GM19193 (cell line): ENCODE results near the gene ACER1.
A peak's percentile ranks its signal among the peaks of the same experiment; 100 is the strongest.

Experiments used
- POLR2A ChIP-seq: IDR thresholded peaks from 4 replicates; pipeline ENCODE4 v1.6.1; 2011; ENCODE audit not compliant: insufficient read depth, insufficient read length; ENCODE audit errors: extremely low read depth

The ACER1 gene, protein sequence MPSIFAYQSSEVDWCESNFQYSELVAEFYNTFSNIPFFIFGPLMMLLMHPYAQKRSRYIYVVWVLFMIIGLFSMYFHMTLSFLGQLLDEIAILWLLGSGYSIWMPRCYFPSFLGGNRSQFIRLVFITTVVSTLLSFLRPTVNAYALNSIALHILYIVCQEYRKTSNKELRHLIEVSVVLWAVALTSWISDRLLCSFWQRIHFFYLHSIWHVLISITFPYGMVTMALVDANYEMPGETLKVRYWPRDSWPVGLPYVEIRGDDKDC

DNA sequence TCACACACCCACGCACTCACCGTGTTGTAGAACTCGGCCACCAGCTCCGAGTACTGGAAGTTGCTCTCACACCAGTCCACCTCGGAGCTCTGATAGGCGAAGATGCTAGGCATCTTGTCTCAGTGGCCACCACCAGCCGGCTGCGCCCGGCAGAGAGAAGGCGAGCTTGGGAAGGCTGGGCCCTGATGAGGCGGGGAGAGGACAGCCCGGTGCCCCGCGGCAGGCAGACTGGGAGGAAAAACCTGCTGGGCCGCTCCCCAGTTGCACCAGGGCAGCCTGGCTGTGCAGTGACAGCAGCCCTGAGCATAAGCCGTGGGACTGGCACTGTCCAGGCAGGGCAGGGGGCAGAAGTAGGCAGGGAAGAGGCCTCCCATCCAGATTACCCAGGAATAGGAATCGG, at the start of gene ACER1:
ACER1 (minus strand) TSS at position 174 of the 400 bp plus-strand sequence; CDS start at position 113, 61 bp downstream.
- TF ChIP-seq POLR2A, result no peak

DNA sequence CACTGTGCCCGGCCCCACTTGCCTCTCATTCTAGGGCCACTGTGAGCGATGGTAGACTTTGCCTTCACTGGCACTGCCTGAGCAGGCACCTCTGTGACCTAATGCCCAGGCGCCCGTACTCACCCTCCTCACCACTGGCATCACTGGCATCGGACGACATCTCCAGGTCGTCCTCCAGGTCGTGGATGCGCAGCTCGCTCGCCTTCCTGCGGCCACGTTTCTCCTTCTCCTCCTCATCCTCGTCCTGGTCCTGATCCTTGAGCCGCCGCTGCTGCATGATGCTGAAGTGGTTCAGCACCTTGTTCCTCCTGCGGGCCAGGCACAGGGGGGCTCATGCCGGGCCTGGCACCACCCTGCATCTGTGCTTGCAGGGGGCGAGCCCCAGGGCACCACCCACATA, 49.8 kb upstream of the ACER1 start:
- no peak for TF ChIP-seq POLR2A

DNA sequence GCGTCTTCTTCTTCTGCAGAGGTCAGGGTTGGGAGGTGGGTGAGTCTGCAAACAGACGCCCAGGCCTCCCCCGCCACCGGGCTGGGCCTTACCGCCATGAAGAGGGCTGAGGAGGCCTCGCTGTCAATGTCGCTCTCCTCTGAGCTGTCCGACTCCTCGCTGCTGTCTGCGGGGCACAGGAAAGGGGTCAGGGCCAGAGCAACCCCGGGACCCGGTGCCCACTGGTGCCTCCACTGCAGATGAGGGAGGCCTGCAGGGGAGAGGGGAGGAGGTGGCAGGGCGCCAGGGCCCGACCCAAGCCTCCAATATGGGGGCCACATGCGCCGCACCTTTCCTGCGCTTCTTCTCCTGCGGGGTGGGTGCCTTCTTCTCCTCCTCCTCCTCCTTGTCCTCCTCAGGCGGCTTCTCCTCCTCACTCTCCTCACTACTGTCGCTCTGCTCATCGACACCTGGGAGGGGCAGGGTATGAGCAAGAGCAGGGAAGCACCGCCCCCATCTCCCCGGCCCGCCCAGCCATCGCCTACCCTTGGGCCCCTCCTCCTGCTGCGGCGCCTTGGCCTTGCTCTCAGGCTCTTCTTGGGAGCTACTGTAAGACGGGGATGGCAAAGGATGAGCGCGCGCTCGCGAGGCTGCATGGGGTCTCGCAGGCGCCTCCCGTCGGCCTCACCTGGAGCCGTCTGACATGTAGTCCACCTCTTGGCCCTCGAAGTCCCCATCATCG, 47.8 kb upstream of the ACER1 start:
- TF ChIP-seq POLR2A, result no peak

DNA sequence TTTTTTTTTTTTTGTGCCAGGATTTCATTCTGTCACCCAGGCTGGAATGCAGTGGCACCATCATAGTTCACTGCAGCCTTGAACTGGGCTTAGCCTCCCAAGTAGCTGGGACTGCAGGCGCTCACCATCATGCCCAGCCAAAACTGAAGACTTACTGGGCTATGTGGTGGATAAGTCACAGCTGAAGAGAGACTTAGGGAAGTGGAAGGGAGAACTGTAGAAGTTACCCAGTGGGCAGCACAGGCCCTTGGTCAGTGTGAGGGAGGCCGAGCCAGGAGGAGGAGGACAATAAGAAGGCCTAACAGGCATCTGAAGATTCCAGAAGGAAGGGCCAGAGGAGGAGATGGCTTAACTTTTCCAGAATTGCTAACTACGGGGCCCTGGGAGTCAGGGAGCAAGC, 46.3 kb upstream of the ACER1 start:
- TF ChIP-seq POLR2A, result no peak

DNA sequence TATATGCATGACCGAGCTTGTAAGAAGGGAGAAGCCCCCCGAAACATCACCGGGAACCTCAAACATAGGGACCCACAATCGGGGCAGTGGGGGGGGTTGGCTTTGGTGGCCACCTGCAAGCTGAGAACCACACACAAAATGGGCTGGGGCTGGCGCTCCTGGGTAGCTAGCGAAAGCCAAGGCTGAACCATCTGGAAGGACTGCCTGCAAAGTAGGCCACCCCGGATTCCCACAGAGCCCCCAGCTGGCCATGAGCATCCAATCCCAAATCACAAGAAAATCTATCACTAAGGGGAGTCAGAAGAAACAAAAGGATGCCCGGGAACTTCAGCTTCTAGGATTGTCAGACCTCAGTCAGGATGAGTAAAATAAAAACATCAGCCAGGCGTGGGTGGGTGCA, 45.1 kb upstream of the ACER1 start:
- no peak for TF ChIP-seq POLR2A

DNA sequence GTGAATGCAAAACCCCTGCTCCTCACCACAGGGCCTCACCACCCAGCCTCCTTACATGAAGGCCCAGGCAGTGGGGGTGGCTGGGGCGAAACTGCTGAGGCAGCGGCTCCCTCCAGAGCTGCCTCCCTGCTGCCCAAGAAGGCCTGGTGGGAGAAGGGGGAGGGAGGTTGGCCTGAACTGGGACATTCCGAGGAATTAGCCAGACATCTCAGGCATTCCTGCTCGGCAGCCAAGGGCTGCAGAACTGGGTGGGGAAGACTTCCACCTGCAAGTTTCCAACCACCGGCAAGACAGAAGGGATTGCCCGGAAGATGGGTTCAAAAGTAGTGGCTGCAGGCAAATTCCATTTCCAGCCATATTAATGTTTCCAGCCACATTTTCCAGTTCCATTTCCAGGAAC, 44.6 kb upstream of the ACER1 start:
- no peak for TF ChIP-seq POLR2A

DNA sequence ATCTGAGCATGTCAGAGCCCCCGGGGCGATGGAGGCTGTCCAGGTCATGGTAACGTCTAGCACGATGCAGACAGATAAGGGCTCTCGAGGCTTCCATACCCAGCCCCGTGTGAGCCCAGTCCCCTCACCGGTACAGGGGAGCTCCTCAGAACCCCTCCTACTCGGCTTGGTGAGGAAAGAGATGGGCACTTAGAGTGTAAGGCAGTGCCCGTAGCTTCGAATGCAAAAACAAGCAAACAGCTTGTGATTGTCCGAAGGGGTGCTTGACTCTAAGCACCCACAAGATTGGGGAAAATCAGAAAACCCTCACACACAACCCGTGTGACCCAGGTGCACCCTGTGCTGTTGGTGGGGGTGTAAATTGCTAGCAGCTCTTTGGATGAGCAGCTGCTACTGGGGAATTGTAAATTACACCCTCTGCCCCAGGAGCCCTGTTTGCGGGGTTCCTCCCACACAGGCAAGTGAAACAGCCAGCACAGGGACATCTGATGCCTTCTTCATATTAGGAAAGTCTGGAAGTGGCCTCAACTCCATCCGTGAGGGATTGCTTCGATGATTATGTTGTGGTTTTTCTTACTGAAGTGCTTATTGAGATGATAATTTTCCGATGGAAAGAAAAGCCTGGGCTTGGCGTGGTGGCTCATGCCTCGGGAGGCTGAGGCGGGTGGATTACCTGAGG, 43.2 kb upstream of the ACER1 start:
- TF ChIP-seq POLR2A, result no peak

DNA sequence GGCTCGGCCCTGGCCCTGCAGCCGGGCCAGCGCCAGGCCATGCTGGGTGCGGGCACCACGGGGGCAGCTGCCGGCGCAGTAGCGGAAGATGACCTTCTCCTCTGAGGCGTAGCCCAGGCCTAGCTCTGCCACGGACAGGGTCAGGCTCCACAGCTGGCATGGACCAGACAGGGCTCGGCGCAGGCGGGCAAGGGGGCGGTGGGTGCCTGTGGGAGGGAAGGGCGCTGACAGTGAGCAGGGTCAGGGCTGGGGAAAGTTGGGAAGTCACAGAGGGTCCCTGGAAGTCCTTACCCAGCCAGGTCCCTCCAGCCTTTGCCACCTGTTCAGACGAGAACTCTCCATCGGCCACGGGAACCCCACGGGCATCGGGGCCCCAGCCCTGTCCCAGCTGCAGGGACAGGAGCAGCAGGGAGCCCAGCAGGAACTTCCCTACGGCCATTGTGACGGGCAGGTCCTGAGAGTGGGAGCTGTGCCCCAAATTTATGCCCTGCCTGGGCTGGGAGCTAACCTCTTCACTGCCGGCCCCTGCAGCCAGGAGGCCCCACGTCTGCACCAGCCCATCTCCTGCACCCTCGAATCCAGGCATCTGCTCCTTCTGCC, 42.1 kb upstream of the ACER1 start, which contains the start of gene PSPN:
PSPN (minus strand) TSS at position 523 of the 600 bp plus-strand sequence; CDS start at position 439, 84 bp downstream.
- TF ChIP-seq POLR2A, result no peak

DNA sequence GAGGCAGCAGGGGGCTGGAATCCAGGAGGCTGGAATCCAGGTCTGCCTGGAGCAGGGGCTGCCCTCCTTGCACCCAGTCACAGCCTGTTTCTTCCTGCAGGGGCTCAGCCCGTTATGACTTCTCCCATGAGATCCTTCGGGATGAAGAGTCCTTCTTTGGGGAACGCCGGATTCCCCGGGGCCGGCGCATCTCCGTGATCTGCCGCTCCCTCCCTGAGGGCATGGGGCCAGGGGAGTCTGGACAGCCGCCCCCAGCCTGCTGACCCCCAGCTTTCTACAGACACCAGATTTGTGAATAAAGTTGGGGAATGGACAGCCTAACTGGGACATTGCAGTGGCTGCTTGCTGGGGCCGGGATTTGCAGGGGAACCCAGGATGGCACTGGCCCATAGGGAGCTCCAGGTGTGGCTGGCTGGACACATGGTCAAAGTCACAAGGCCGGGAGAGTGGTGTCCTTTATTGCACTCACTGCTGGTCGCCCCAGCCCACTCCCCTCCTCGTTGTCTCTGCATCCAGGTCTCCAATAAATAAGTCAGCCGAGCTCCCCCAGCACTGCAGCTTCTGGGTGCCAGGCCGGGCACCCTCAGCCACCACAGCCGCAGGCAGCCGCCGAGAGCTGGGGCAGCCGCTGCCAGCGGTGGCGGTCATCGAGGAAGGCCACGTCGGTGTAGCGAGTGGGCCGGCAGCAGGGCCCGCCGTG, 41.4 kb upstream of the ACER1 start:
- no peak for TF ChIP-seq POLR2A

DNA sequence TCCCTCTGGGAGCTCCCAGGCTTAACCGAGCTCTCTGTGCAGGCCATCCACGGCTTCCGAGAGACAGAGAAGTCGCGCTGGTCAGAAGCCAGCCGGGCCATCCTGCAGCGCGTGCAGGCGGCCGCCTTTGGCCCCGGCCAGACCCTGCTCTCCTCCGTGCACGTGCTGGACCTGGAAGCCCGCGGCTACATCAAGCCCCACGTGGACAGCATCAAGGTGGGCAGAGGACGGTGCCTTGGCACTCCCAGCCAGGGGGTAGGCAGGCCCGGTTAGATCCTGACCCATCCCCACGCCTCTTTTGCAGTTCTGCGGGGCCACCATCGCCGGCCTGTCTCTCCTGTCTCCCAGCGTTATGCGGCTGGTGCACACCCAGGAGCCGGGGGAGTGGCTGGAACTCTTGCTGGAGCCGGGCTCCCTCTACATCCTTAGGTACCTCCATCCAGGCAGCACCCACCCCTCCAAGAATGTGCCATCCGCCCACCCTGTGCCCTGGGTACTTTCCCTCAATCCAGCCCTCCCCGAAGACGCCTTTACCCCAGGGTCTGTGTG, 40.8 kb upstream of the ACER1 start:
- TF ChIP-seq POLR2A, result no peak

DNA sequence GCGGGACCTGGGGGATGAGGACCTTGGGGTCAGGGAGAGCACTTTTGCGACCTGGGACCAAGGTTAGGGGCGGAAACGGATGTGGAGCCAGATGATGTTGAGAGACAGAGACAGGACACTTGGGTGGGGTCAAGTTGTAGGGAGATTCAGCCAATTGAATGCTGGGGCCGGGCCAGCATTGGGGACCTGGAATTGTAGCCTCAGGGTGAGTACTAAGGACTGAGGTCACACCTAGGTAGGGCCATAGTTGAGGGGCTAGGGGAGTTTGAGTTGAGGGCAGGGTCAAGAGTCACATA, 40.3 kb upstream of the ACER1 start:
- no peak for TF ChIP-seq POLR2A

DNA sequence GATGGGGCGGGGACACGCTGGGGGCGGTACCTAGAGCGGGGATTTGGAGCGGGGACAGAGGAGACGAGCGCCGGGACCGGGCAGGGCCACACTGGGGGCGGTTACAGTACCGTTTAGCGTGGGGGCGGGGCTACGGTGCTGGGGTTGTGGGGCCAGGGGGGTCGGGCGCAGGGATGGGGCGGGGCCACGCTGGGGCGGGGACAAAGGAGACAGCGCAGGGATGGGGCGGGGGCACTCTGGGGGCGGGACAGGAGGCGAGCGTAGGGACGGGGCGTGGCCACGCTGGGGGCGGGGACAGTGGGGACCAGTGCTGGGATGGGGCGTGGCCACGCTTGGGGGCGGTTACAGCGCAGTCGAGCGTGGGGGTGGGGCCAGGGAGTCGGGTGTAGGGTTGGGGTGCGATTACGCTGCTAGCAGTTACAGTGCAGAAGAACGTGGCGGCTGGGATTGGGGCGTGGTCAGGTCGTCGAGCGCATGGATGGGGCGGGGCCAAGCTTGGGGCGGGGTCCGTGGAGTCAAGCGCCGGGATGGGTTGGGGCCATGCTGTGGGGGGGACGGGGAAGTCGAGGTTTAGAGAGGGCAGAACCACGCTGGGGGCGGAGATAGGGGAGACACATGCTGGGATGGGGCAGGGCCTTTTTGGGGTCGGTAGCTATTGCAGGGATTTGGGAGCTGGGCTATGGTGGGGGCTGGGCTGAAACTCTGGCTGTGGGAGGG, 39.8 kb upstream of the ACER1 start:
- no peak for TF ChIP-seq POLR2A

DNA sequence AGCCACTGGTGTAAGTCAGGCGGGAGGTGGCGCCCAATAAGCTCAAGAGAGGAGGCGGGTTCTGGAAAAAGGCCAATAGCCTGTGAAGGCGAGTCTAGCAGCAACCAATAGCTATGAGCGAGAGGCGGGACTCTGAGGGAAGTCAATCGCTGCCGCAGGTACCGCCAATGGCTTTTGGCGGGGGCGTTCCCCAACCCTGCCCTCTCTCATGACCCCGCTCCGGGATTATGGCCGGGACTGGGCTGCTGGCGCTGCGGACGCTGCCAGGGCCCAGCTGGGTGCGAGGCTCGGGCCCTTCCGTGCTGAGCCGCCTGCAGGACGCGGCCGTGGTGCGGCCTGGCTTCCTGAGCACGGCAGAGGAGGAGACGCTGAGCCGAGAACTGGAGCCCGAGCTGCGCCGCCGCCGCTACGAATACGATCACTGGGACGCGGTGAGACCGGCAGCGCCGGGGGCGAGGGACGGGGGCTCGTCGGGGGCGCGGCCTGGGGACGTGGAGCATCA, 39.2 kb upstream of the ACER1 start, which contains the start of gene ALKBH7:
ALKBH7 (plus strand) TSS at position 201 of the 502 bp plus-strand sequence; CDS start at position 228, 27 bp downstream.
- peak; percentile 57 for TF ChIP-seq POLR2A

DNA sequence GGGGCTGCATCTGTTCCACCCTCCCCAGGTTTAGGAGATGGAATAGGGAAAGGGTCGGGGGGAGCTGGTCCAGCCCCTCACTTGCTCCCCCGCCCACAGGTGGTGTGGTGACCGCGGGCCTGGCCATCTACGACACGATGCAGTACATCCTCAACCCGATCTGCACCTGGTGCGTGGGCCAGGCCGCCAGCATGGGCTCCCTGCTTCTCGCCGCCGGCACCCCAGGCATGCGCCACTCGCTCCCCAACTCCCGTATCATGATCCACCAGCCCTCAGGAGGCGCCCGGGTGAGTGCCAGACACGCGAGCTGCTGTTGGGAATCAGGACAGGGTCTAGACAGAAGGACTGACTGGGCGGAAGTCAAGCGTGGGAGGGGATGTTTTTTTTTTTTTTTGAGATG, 30.9 kb upstream of the ACER1 start:
- no peak for TF ChIP-seq POLR2A
